ENCODE measurements around the gene AMIGO2.
"Not testable (repeated sequence)": the region's sequence is repeated elsewhere in the genome, so short reads cannot be mapped to it uniquely, and the experiment has no call there.

The AMIGO2 gene

GRCh38 chr12:47073951-47074350, 5.8 kb downstream of the AMIGO2 start:
- no peak for DNase-seq (ENCODE audit: low spot score)

GRCh38 chr12:47071241-47071852, 8.4 kb downstream of the AMIGO2 start:
- DNase-seq (ENCODE audit: low spot score): no peak

GRCh38 chr12:47070310-47070709, 9.4 kb downstream of the AMIGO2 start:
- no peak for DNase-seq (ENCODE audit: low spot score)

- DNase-seq (ENCODE audit: low spot score): no peak
Observed at GRCh38 chr12:47068539-47068938, 11.2 kb downstream of the AMIGO2 start.

- no peak for DNase-seq (ENCODE audit: low spot score)
Observed at GRCh38 chr12:47067771-47068431, 11.9 kb downstream of the AMIGO2 start.

GRCh38 chr12:47067176-47067575, 12.6 kb downstream of the AMIGO2 start:
- DNase-seq (ENCODE audit: low spot score): no peak

- DNase-seq (ENCODE audit: low spot score): no peak
Observed at GRCh38 chr12:47066278-47067025, 13.3 kb downstream of the AMIGO2 start.

GRCh38 chr12:47065546-47065945, 14.2 kb downstream of the AMIGO2 start:
- DNase-seq (ENCODE audit: low spot score): no peak

- DNase-seq (ENCODE audit: low spot score): not testable (repeated sequence)
Observed at GRCh38 chr12:47058640-47059039, 21.1 kb downstream of the AMIGO2 start.

GRCh38 chr12:47056944-47057343, 22.8 kb downstream of the AMIGO2 start:
- not testable (repeated sequence) for DNase-seq (ENCODE audit: low spot score)

GRCh38 chr12:47055856-47056255, 23.9 kb downstream of the AMIGO2 start:
- not testable (repeated sequence) for DNase-seq (ENCODE audit: low spot score)

- DNase-seq (ENCODE audit: low spot score): no peak
Observed at GRCh38 chr12:47054659-47055058, 25.1 kb downstream of the AMIGO2 start.

- DNase-seq (ENCODE audit: low spot score): no peak
Observed at GRCh38 chr12:47053961-47054360, 25.8 kb downstream of the AMIGO2 start.

- no peak for DNase-seq (ENCODE audit: low spot score)
Observed at GRCh38 chr12:47052274-47052673, 27.5 kb downstream of the AMIGO2 start.

GRCh38 chr12:47051291-47051690, 28.5 kb downstream of the AMIGO2 start:
- DNase-seq (ENCODE audit: low spot score): not testable (repeated sequence)

GRCh38 chr12:47048541-47048940, 31.2 kb downstream of the AMIGO2 start:
- no peak for DNase-seq (ENCODE audit: low spot score)

GRCh38 chr12:47041327-47041726, 38.4 kb downstream of the AMIGO2 start:
- DNase-seq (ENCODE audit: low spot score): no peak

GRCh38 chr12:47039756-47040155, 40.0 kb downstream of the AMIGO2 start:
- no peak for DNase-seq (ENCODE audit: low spot score)

- DNase-seq (ENCODE audit: low spot score): no peak
Observed at GRCh38 chr12:47039079-47039478, 40.7 kb downstream of the AMIGO2 start.

GRCh38 chr12:47038270-47038748, 41.5 kb downstream of the AMIGO2 start:
- no peak for DNase-seq (ENCODE audit: low spot score)

GRCh38 chr12:47035484-47035883, 44.3 kb downstream of the AMIGO2 start:
- DNase-seq (ENCODE audit: low spot score): no peak

GRCh38 chr12:47034661-47035060, 45.1 kb downstream of the AMIGO2 start:
- DNase-seq (ENCODE audit: low spot score): no peak

All from HuH-7.5 (cell line).